Stimulated activated CD4-positive, alpha-beta T cell treated with anti-CD3 and anti-CD28 coated beads, Interleukin-15, amount 100 ng/mL, for 24 hours (primary cell): ENCODE measurements around the gene CXXC1.
"Not testable (repeated sequence)": the region's sequence is repeated elsewhere in the genome, so short reads cannot be mapped to it uniquely, and the experiment has no call there.

Source experiments
- DNase-seq: peaks from one replicate; pipeline ENCODE4 v3.0.0-alpha.2; 2020

Gene CXXC1

GRCh38 chr18:50287441-50288347 is at the start of gene CXXC1:
Gene CXXC1 (minus strand): TSS chr18:50287692. CDS start chr18:50287589, 103 bp downstream.
- peak; percentile 97 for DNase-seq

- no peak for DNase-seq
These were observed 47.2 kb upstream of the CXXC1 start for GRCh38 chr18:50334546-50335152.

- no peak for DNase-seq
These were observed 44.2 kb upstream of the CXXC1 start for GRCh38 chr18:50331691-50332090.

GRCh38 chr18:50330176-50330575 is 42.7 kb upstream of the CXXC1 start:
- DNase-seq = no peak

GRCh38 chr18:50327983-50328382 is 40.5 kb upstream of the CXXC1 start:
- DNase-seq = no peak

- no peak for DNase-seq
These were observed 33.2 kb upstream of the CXXC1 start for GRCh38 chr18:50320719-50321118.

GRCh38 chr18:50315100-50315871 is 27.8 kb upstream of the CXXC1 start:
- DNase-seq = no peak

GRCh38 chr18:50313873-50314460 is 26.5 kb upstream of the CXXC1 start:
- no peak for DNase-seq

- DNase-seq = no peak
These were observed 25.6 kb upstream of the CXXC1 start for GRCh38 chr18:50313031-50313607.

GRCh38 chr18:50312296-50313030 is 25.0 kb upstream of the CXXC1 start:
- no peak for DNase-seq

- no peak for DNase-seq
These were observed 24.2 kb upstream of the CXXC1 start for GRCh38 chr18:50311650-50312049.

GRCh38 chr18:50310080-50310479 is 22.6 kb upstream of the CXXC1 start:
- no peak for DNase-seq

- DNase-seq = not testable (repeated sequence)
These were observed 21.4 kb upstream of the CXXC1 start for GRCh38 chr18:50308851-50309250.

- DNase-seq = peak; percentile 95
These were observed 20.4 kb upstream of the CXXC1 start for GRCh38 chr18:50307738-50308470.

GRCh38 chr18:50307400-50307737 is 19.9 kb upstream of the CXXC1 start:
- DNase-seq = no peak

- no peak for DNase-seq
These were observed 19.5 kb upstream of the CXXC1 start for GRCh38 chr18:50306944-50307343.

GRCh38 chr18:50301074-50301473 is 13.6 kb upstream of the CXXC1 start:
- no peak for DNase-seq

GRCh38 chr18:50299626-50300388 is 12.3 kb upstream of the CXXC1 start:
- DNase-seq = no peak

- no peak for DNase-seq
These were observed 11.2 kb upstream of the CXXC1 start for GRCh38 chr18:50298443-50299284.
